DMS53 treated with DMSO at 0.1 percent for 48 hours (cell line): ENCODE results near the gene EVL.
"Not testable (repeated sequence)": the region's sequence is repeated elsewhere in the genome, so short reads cannot be mapped to it uniquely, and the experiment has no call there.

ENCODE experiments used
- DNase-seq: peaks from one replicate; lab custom pipeline; 2025; ENCODE audit not compliant: unreplicated experiment; lab: John Stamatoyannopoulos, UW

The EVL gene

GRCh38 chr14:100159094-100159864, 94.1 kb downstream of the EVL start, which contains the start of gene DEGS2:
Gene DEGS2, minus strand, starts transcription at chr14:100159645. Its CDS starts 58 bp downstream, at chr14:100159587.
- DNase-seq: peak; percentile 12

GRCh38 chr14:100159865-100160533, 94.8 kb downstream of the EVL start:
- DNase-seq: no peak

- DNase-seq: no peak
Measured at GRCh38 chr14:100160534-100160916, 95.3 kb downstream of the EVL start.

- DNase-seq: no peak
Measured at GRCh38 chr14:100165376-100165775, 100.2 kb downstream of the EVL start.

- DNase-seq: no peak
Measured at GRCh38 chr14:100165831-100166440, 100.7 kb downstream of the EVL start.

- no peak for DNase-seq
Measured at GRCh38 chr14:100168506-100168905, 103.3 kb downstream of the EVL start.

- no peak for DNase-seq
Measured at GRCh38 chr14:100170880-100171279, 105.7 kb downstream of the EVL start.

- DNase-seq: no peak
Measured at GRCh38 chr14:100172811-100173210, 107.6 kb downstream of the EVL start.

- DNase-seq: no peak
Measured at GRCh38 chr14:100173353-100173752, 108.1 kb downstream of the EVL start.

- DNase-seq: no peak
Measured at GRCh38 chr14:100176811-100177327, 111.6 kb downstream of the EVL start.

GRCh38 chr14:100178691-100179090, 113.5 kb downstream of the EVL start:
- no peak for DNase-seq

GRCh38 chr14:100180671-100181070, 115.4 kb downstream of the EVL start:
- not testable (repeated sequence) for DNase-seq

- DNase-seq: not testable (repeated sequence)
Measured at GRCh38 chr14:100181876-100182551, 116.8 kb downstream of the EVL start.

- no peak for DNase-seq
Measured at GRCh38 chr14:100187247-100187833, 122.1 kb downstream of the EVL start.

- DNase-seq: no peak
Measured at GRCh38 chr14:100188392-100189030, 123.3 kb downstream of the EVL start.

GRCh38 chr14:100190126-100190525, 124.9 kb downstream of the EVL start:
- DNase-seq: no peak

GRCh38 chr14:100191584-100192249, 126.5 kb downstream of the EVL start:
- DNase-seq: no peak

- DNase-seq: no peak
Measured at GRCh38 chr14:100192250-100192671, 127.0 kb downstream of the EVL start.

GRCh38 chr14:100192672-100193416, 127.6 kb downstream of the EVL start:
- peak; percentile 92 for DNase-seq
